Measurements from ENCODE around the gene ACTR6.
"Not testable (repeated sequence)": the region's sequence is repeated elsewhere in the genome, so short reads cannot be mapped to it uniquely, and the experiment has no call there.

Gene ACTR6

DNA sequence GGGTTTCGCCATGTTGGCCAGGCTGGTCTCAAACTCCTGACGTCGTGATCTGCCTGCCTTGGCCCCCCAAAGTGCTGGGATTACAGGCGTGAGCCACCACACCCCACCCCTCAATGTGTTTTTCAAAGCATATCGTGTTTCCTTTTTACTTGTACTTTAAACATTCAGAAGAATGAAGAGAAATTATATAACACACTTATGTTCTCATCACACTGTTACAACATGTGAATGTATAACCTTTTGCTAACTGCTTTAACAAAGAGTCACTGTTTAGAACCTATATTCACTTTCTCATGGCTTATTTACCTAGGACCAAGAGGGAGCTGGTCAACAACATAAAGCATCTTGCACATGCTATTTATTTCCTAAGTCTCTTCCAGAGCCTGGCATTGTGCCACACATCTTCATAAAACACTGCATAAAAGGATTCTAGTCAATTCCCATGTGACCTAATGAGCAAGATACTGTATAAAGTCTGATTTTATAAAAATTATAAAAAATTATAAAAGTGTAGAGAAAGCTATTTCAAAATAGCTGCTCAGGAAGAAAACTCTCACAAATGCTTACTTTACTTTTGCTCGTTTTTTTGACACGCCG, 16.0 kb upstream of the ACTR6 start:
- DNase-seq (ENCODE audit: low read depth in 2 of 2) = no peak

DNA sequence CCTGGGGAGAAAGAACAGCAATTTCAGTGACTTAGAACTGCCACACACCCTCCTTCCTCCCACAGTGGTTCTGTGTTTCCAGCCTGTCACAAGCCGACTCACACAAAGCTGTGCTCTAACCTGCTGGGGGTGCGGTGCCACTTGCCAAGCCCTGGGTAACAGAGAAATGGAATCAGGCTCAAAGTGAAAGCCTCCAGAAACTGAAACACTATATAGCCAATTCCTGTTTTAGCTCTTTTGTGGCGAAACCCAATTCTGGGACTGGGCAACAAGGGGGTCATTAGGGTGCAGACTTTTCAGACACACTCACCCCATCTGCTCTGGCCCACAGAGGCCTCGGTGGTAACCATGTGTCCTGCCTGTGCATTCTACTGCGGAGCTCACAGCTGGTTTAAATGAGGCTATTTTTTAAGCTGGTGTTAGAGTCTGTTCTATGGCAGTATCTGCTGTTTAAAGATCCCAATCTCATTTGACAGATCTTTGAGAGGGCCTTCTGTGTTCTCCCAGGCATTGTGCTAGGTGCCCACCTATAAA, 15.2 kb upstream of the ACTR6 start:
- no peak for DNase-seq (ENCODE audit: low read depth in 2 of 2)

DNA sequence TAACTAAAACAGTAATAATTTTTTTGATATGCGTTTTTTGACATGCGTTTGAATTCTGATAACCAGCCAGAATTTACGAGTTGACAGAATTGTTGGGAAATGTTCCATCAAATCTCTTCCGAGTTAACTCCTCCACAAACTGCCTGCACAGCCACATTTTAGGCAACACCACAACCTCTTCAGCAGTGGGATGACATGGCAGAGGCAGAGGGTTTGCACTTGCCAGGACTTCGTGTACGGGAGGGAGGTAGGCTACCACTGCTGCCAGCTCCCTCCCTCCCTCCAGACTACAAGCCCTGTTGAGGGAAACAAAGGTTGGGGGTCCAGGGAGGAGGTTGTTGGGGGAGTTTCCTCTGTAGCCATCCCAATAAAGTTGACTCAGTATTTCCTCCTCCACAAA, 14.5 kb upstream of the ACTR6 start:
- no peak for DNase-seq (ENCODE audit: low read depth in 2 of 2)

DNA sequence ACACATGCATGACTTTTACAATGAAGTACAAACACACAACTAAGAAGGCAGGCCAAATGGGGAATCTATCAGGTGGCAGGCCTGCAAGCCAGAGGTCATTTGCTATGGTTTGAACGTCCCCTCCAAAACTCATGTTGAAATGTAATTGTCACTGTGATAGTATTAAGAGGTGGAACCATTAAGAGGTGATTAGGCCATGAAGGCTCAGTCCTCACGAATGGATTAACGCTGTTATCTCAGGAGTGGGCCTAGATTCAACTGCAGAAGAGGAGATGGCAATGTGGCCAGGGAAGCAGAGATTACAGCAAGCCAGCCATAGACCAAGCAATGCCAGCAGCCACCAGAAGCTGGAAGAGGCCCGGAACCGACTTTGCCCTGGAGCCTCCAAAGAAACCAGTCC, 13.5 kb upstream of the ACTR6 start:
- DNase-seq (ENCODE audit: low read depth in 2 of 2) = no peak

DNA sequence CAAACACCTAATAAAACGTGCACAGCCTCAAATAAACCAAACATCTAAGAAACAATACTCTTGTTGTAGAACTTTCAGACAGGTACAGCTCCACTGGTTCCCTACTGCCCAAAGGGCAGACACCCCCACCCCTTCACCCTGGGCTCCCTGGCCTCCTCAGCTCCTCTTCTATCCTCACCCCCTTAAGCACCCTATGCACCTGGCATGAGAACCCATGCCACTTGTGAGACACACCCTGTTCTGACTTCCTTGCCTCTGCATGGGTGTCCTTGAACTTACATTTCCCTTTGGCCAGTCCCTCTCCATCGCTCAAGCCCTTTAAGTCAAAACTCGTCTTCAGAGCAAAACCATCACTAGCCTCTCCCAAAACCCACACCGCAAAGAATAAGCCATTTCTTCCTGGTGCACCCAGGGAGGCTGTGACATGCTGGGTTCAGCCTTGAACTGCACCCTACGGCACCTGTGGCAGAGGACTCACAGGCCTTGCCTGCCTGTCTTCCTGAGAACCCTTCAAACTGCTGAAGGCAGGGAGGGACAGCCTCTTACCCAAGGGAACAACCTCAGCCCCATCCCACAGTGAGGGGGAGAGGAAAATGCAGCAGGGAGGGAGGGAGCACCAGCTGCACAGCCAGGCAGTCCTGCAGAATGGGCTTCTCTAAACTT, 12.6 kb upstream of the ACTR6 start:
- no peak for DNase-seq (ENCODE audit: low read depth in 2 of 2)

DNA sequence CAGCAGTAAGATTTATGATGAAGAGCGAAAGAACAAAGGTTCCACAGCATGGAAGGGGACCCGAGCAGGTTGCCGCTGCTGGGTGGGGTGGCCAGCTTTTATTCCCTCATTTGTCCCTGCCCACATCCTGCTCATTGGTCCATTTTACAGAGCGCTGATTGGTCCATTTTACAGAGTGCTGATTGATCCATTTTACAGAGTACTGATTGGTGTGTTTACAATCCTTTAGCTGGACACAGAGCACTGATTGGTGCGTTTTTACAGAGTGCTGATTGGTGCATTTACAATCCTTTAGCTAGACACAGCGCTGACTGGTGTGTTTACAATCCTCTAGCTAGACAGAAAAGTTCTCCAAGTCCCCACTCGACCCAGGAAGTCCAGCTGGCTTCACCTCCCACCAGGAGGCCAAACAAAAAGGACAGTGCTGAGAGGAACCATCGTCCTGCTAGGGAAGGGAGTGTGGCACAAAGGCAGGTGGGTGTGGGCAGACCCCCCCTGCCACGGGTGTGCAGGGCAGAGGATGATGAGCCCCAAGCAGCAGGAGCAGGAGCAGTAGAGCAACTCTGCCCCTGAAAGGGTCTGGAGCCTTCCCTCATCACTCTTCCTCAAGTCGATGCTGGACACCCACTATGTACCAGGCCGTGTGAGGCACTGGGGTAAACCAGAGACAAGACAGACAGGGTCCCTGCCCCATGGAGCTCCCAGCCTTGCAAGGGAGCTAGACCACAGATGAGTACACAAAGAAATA, 11.6 kb upstream of the ACTR6 start:
- DNase-seq (ENCODE audit: low read depth in 2 of 2) = not testable (repeated sequence)

DNA sequence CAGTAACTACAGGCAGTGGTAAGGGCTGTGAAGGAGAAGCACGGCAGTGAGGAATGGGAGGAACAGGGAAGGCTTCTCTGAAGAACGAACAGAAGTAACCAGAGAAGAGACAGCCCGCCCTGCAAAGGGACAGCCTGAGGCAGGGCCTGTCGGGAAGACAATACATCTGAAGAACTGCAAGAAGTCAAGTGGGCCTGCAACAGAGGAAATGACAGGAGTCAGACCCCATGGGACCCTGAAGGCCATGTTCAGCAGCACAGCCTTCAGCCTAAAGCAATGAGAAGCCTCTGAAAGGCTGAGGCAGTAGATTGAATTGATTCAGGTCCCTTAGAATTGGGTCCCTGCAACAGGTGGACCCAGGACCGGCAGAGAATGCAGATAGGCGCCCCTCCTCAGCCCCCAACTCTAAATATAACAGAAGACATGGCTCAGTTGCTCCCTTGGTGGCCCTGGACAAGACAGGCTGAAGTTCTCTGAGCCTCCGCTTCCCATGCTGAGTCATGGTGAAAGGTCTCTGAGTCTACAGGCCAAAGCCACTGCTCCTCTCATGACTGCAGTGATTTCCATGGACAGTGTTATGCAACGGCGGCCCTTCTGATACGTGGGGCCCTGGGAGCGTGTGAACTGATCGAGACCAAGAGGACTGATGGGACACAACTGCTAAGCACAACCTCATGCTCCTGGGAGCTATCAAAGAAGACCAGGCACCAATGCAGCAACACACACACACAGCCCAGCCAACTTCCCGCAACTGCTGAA, 10.8 kb upstream of the ACTR6 start:
- DNase-seq (ENCODE audit: low read depth in 2 of 2) = no peak

DNA sequence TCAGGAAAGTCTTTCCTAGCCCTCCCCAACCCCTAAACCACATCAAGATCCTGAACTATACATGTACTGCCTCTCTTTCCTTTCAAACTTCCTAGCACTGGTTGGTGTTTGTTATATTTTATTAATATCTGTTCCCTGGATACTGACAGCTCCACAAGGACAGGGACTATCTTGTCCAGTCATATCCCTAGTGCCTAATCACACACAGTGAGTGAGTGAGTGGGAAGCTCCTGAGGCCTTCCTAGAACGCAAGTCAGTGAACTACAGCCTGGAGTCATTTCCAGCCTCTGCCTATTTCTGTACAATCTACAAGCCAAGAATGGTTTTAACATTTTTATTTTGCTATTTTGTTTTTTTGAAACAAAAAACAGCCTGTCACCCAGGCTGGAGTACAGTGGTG, 7.5 kb upstream of the ACTR6 start:
- DNase-seq (ENCODE audit: low read depth in 2 of 2) = no peak

DNA sequence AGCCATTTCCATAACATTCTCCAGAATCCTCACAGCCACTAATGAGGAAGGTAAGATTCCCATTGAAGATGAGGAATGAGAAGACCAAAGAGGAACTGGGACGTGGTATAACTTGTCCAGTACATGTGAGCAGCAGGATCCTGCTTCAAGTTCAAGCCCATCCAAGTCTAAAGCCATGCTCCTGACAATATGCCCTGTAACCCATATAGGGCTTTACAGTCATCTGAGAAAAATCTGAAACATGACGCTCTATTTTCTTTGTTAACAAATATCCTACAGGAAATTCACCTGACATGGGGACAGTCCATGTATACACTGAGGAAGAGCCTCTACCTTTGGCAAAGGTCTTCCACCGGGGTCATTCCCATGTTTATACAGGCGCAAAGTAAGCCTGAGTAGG, 3.1 kb upstream of the ACTR6 start:
- DNase-seq (ENCODE audit: low read depth in 2 of 2) = no peak

DNA sequence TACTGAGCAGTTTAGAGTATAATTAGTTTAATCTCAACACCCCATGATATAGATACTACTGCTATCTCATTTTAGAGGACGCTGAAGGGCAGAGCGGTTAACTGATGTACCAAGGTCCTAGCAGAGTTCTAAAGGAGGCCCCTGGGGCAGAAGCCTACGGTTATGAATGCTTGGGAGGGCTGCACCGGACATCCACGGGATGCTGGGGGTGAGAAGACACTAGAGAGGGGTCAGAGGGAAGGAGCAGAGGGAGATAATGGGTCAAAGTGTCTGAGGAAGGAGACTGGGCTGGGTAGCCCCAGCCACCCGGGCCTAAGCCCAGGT, 1.6 kb upstream of the ACTR6 start:
- DNase-seq (ENCODE audit: low read depth in 2 of 2) = no peak

DNA sequence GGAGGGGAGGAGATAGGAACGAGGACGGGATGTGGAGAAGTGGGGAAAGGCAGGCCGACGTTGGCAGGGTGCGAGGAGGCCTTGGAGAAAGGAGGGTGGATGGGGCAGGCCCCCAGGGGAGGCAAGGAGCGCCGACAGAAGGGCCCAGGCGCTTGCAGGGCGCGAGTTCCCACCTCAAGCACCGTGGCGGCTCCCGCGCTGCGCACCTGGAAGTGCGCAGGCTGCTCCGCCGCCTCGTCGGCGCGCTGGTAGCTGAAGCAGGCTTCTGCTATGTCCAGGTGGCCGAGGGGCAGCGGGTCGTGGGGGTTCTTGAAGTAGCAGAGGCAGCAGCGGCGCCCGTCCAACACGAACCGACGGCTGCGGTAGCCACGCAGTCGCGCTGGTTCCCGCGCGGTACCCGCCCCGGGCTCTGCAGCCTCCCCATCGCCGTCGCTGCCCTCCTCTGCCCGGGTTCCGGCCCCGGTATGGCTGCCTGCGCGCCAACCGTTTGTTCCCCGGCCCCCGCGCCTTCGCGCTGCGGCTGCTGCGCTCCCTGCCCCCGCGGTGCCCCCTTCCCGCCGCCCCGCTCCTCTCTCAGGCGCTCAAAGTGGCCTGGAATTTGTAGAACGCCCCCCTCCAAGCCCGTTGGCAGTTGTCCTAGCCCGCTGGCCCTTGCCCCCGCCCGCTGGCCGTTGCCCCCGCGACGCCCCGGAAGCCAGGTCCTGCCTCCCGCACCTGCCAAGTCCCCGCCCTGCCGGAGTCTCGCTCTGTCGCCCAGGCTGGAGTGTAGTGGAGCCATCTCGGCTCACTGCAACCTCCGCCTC, 1.1 kb upstream of the ACTR6 start:
- DNase-seq (ENCODE audit: low read depth in 2 of 2) = no peak

DNA sequence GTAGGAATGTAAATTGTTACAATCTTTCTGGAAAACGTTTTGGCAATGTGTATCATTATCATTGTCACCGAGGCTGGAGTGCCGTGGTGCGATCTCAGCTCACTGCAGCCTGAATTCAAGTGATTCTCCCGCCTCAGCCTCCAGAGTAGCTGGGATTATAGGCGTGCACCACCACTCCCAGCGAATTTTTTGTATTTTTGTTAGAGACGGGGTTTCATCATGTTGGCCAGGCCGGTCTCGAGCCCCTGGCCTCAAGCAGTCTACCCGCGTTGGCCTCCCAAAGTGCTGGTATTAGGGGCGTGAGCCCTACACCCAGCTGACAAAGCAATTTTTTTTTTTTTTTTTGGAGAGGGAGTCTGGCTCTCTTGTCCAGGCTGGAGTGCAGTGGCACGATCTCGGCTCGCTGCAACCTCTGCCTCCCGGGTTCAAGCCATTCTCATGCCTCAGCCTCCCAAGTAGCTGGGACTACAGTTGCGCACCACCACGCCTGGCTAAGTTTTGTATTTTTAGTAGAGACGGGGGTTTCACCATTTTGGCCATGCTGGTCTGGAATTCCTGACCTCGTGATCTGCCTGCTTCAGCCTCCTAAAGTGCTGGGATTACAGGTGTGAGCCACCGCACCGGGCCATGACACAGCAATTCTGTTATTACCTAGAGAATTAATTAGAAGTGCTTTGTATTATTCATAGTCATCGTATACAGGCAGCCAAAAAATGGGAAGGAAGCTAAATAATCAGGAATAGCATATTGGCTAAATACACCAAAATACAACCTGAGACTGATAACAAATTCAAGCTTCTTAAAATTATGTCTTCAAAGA, 1.2 kb downstream of the ACTR6 start:
- no peak for DNase-seq (ENCODE audit: low read depth in 2 of 2)

DNA sequence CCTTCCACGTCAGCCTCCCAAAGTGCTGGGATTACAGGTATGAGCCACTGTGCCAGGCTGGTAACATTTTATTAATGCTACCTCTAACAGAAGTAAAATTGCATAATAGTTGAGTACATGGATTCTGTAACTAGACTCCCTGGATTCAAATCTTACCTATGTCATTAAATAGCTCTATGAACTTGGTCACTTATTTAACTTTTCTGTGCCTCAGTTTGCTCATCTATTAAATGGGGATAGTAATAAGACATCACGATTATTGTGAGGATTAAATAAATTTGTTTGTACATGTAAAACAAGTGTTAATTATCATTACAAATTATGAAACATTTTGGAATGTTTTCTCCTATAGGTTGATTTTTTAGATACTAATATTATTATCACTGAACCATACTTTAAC, 6.7 kb downstream of the ACTR6 start:
- no peak for DNase-seq (ENCODE audit: low read depth in 2 of 2)

DNA sequence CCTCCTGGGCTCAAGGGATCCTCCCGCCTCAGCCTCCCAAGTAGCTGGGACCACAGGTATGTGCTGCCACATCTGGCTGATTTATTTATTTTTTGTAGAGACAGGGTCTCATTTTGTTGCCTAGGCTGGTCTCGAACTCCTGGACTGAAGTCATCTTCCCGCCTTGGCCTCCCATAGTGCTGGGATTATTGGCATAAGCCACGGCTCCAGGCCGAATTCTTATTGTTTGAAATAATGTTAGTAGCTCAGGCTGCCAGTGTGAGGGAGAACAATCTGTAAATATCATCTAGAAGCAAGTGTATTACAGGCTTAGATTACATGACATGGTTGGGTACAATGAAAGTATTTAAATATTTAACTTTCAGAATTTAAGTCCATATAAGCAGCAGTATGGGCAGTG, 8.2 kb downstream of the ACTR6 start:
- no peak for DNase-seq (ENCODE audit: low read depth in 2 of 2)

DNA sequence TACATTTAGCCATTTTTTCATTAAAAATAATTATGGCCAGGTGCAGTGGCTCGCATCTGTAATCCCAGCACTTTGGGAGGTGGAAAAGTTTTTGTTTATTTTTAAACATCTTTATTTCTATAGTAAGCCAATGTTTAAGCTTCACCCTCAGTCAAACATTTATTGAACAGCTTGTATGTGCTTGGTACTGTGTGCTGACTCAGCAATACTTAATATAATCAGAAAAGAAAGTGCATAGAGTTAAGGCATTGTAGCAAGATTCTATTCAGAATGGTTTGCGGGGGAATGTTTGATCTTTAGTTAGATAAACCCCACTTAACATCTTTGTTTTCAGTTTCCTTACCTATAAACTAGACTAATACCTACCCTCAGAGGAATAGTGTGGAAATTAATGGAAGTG, 11.1 kb downstream of the ACTR6 start:
- DNase-seq (ENCODE audit: low read depth in 2 of 2) = no peak

DNA sequence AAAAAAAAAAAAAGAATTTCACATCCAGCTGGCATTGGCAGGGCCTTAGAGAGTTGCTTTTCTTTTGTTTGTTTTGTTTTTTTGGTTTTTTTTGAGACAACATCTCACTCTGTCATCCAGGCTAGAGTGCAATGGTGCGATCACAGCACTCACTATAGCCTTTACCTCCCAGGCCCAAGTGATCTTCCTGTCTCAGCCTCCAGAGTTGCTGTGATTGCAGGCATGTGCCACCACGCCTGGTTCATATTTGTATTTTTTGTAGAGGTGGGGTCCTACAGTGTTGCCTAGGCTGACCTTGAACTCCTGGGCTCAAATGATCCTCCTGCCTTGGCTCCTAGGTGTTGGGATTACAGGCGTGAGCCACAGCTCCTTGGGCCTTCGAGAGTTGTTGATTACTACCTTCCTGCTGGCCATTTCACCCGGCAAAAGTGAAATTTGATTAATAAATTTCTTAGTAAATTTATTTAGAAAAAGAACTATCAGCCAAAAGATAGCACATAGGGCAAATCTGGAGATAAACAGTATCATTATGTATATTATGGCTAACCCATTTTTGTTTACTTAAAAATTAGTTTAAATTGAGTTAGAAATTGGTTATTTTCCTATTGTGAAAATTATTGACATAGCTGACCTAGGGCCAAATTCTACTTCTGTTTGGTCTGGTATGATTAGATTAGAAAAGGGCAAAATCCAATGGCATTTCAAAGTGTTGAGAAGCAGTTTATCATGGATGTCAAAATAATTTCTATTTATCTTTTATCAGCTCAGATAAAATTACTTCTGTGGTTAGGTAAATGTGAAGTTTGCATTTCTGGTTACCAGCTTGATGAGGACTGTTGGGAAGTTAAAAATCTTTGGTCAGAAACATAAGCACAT, 12.6 kb downstream of the ACTR6 start:
- no peak for DNase-seq (ENCODE audit: low read depth in 2 of 2)

DNA sequence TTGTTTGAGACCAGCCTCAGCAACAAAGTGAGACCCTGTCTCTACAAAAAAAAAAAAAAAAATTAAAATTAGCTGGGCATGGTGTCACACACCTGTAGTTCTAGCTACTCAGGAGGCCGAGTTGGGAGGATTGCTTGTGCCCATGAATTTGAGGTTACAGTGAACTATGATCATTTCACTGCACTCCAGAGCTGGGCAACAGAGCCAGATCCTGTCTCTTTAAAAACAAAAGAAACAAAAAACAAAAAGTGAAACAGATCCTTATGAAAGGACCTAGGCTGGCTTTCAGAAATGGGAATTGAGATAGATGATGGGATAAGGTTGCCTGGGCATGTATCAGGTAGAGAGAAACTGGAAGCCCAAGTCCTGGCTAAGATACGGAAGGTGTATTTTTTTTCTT, 13.9 kb downstream of the ACTR6 start:
- DNase-seq (ENCODE audit: low read depth in 2 of 2) = no peak

DNA sequence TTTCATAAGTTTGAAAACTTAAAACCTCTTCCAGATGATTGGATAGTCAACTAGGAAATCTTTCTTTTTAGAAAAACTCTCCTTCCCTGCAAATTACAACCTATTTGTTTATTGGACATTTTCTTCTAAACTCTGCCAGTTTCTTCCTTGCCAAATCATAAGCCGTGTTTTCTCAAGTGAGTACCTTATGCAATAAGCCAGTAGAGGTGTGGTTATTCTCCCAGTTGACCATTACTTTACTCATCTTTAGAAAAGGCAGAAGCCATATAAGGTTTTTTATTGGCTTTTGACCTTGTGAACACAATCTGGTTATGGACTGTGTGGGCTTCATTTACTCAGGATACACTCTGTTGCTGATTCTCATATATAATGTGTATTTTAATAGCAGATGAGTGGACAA, 14.6 kb downstream of the ACTR6 start:
- no peak for DNase-seq (ENCODE audit: low read depth in 2 of 2)

DNA sequence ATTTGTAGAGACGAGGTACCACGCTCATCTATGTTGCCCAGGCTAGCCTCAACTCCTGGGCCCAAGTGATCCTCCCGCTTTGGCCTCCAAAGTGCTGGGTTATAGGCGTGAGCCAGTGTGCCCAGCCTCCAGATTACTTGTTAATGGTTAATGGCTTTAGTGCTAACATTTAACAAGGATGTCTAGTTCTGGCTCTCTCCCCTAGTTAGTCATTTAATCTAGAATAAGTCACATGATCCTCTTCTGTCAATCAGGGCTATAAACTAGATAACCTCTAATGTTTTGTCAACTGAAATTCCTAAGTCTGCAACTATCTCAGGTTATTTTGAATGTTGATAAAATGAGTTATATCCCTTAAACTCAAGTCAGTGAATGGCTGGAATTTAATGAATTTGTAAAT, 15.7 kb downstream of the ACTR6 start:
- no peak for DNase-seq (ENCODE audit: low read depth in 2 of 2)
